ENCODE results near the gene NFATC2. TPM values are rescaled to one million over a fixed set of nuclear protein-coding genes. Genes with fewer than 3 reads are reported as not detected.
A peak's percentile ranks its signal among the peaks of the same experiment; 100 is the strongest.

NFATC2 gene
- total RNA-seq, 1 donor from 2014 or later, result 3.9 TPM

DNA sequence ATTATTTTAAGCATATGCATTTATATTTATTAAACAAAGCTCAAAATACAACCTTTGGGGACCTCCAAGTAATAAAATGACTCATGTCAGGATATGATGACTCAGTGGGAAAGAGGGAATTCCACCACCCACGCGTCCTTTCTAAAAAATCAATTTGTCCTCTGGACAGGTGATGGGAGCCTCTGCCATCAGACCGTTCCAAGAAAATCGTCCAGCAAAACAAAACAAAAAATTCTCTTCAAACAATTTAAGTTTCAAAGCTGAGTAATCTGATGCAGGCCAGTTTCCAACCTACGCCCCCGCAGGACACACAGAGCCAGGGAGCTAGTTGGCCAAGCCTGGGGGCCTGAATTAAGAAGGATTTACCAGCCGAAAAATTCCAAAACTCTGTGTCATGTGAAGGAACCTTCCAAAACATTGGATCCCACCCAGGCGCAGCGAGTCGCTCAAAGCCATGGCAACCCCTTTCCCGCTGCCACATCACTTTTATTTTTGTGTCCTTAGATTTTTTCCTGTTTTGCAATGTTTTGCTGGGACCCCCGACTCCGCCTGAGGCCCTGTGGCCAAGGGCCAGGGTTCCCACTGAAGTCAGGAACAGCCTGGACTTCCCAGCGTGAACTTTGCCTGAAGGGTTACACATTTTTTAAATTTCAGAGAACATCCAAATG, 95.3 kb downstream of the NFATC2 start:
- FAIRE-seq, result peak; percentile 13
- peak overlapping the region; percentile 99 for H3K27ac Mint-ChIP-seq (ENCODE audit: unreplicated experiment)
- no peak overlapping the region for H2AFZ ChIP-seq (ENCODE audit: low read depth, low read length)

DNA sequence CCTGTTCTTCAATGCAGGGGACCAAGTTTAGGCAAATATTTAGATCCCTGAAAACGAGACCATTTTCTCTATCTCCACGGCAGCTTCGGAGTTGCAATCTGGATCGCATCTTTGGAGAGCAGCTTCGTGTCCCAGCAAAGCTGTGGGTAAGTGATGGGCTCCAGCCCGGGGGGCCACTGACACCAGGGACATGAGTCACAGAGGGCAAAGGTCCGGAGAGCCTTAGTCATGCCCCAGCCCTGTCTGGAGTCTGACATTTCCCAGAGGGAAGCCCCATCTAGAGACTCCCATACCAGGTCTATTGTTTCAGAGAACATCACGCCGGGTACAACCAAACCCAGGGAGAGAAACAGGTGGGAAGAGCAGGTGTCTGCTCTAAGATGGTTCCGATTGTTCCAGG, 95.9 kb downstream of the NFATC2 start:
- Mint-ChIP-seq H3K36me3 (ENCODE audit: low read depth, unreplicated experiment) (peaks cover 2% of the 10 kb centered on the region), H3K4me3 (ENCODE audit: unreplicated experiment) (no peak overlapping the region), H3K9me3 (ENCODE audit: unreplicated experiment) (no peaks in the 10 kb centered on the region), H3K27ac (ENCODE audit: unreplicated experiment) (peak overlapping the region; percentile 99), H3K27me3 (ENCODE audit: low read depth, unreplicated experiment) (no peaks in the 10 kb centered on the region), H3K4me1 (ENCODE audit: low read depth, unreplicated experiment) (peaks cover 39% of the 10 kb centered on the region)
- Histone ChIP-seq H3K4me2 (ENCODE audit: low read length) (peak overlapping the region; percentile 77), H3K9me3 (ENCODE audit: insufficient read depth, low read depth, low read length) (no peaks in the 10 kb centered on the region), H3K4me1 (ENCODE audit: insufficient read depth, low read length) (peaks cover 28% of the 10 kb centered on the region), H2AFZ (ENCODE audit: low read depth, low read length) (no peak overlapping the region), H3K27ac (ENCODE audit: low read depth, low read length) (peak overlapping the region; percentile 94), H3K27me3 (ENCODE audit: insufficient read depth, low read length) (no peaks in the 10 kb centered on the region), H3K79me2 (ENCODE audit: insufficient read depth, low read length) (no peaks in the 10 kb centered on the region), H4K20me1 (ENCODE audit: insufficient read depth, low read length) (no peaks in the 10 kb centered on the region), H3K9ac (ENCODE audit: low read length) (peak overlapping the region; percentile 84), H3K4me3 (ENCODE audit: insufficient read depth, low read depth, low read length) (peak overlapping the region; percentile 38), H3K36me3 (ENCODE audit: insufficient read depth, low read length) (peaks cover 2% of the 10 kb centered on the region)
- peak; percentile 75 for DNase-seq (ENCODE audit: low read depth)
- no peak for TF ChIP-seq EZH2 (IDR thresholded peaks at IDR 0.05; ENCODE audit: insufficient read depth, low read length)
- TF ChIP-seq, protein P1, sequence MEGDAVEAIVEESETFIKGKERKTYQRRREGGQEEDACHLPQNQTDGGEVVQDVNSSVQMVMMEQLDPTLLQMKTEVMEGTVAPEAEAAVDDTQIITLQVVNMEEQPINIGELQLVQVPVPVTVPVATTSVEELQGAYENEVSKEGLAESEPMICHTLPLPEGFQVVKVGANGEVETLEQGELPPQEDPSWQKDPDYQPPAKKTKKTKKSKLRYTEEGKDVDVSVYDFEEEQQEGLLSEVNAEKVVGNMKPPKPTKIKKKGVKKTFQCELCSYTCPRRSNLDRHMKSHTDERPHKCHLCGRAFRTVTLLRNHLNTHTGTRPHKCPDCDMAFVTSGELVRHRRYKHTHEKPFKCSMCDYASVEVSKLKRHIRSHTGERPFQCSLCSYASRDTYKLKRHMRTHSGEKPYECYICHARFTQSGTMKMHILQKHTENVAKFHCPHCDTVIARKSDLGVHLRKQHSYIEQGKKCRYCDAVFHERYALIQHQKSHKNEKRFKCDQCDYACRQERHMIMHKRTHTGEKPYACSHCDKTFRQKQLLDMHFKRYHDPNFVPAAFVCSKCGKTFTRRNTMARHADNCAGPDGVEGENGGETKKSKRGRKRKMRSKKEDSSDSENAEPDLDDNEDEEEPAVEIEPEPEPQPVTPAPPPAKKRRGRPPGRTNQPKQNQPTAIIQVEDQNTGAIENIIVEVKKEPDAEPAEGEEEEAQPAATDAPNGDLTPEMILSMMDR (IDR thresholded peaks at IDR 0.05; ENCODE audit: insufficient read depth, low read depth, low read length), result no peak
- no peak for FAIRE-seq

More for the DNA sequence above, 95.3 kb downstream of the NFATC2 start:
- Histone ChIP-seq H3K79me2 (ENCODE audit: insufficient read depth, low read length) (no peaks in the 10 kb centered on the region), H4K20me1 (ENCODE audit: insufficient read depth, low read length) (no peaks in the 10 kb centered on the region), H3K4me2 (ENCODE audit: low read length) (peak overlapping the region; percentile 77), H3K9me3 (ENCODE audit: insufficient read depth, low read depth, low read length) (no peaks in the 10 kb centered on the region), H3K4me1 (ENCODE audit: insufficient read depth, low read length) (peaks cover 28% of the 10 kb centered on the region), H3K36me3 (ENCODE audit: insufficient read depth, low read length) (peaks cover 2% of the 10 kb centered on the region), H3K27ac (ENCODE audit: low read depth, low read length) (peak overlapping the region; percentile 94), H3K27me3 (ENCODE audit: insufficient read depth, low read length) (no peaks in the 10 kb centered on the region), H3K4me3 (ENCODE audit: insufficient read depth, low read depth, low read length) (peak overlapping the region; percentile 24), H3K9ac (ENCODE audit: low read length) (peak overlapping the region; percentile 84)
- H3K4me1 Mint-ChIP-seq (ENCODE audit: low read depth, unreplicated experiment), result peaks cover 40% of the 10 kb centered on the region
- H3K27me3 Mint-ChIP-seq (ENCODE audit: low read depth, unreplicated experiment), result no peaks in the 10 kb centered on the region
- H3K4me3 Mint-ChIP-seq (ENCODE audit: unreplicated experiment), result peak overlapping the region; percentile 17
- peaks cover 5% of the 10 kb centered on the region for H3K36me3 Mint-ChIP-seq (ENCODE audit: low read depth, unreplicated experiment)
- peaks cover 2% of the 10 kb centered on the region for H3K9me3 Mint-ChIP-seq (ENCODE audit: unreplicated experiment)
- no peak for TF ChIP-seq EZH2 (IDR thresholded peaks at IDR 0.05; ENCODE audit: insufficient read depth, low read length)
- TF ChIP-seq, protein P1 (IDR thresholded peaks at IDR 0.05; ENCODE audit: insufficient read depth, low read depth, low read length), result no peak
- DNase-seq (ENCODE audit: low read depth), result peak; percentile 98

- Histone ChIP-seq H3K4me1 (ENCODE audit: insufficient read depth, low read length) (peaks cover 28% of the 10 kb centered on the region), H3K79me2 (ENCODE audit: insufficient read depth, low read length) (no peaks in the 10 kb centered on the region), H3K36me3 (ENCODE audit: insufficient read depth, low read length) (peaks cover 2% of the 10 kb centered on the region), H3K27ac (ENCODE audit: low read depth, low read length) (peak overlapping the region; percentile 94), H2AFZ (ENCODE audit: low read depth, low read length) (no peak overlapping the region), H3K4me2 (ENCODE audit: low read length) (peak overlapping the region; percentile 77), H3K27me3 (ENCODE audit: insufficient read depth, low read length) (no peaks in the 10 kb centered on the region), H3K9me3 (ENCODE audit: insufficient read depth, low read depth, low read length) (no peaks in the 10 kb centered on the region), H3K9ac (ENCODE audit: low read length) (peak overlapping the region; percentile 84), H4K20me1 (ENCODE audit: insufficient read depth, low read length) (no peaks in the 10 kb centered on the region), H3K4me3 (ENCODE audit: insufficient read depth, low read depth, low read length) (peak overlapping the region; percentile 38)
- H3K4me1 Mint-ChIP-seq (ENCODE audit: low read depth, unreplicated experiment), result peaks cover 39% of the 10 kb centered on the region
- FAIRE-seq (no peak), DNase-seq (ENCODE audit: low read depth) (no peak)
- H3K4me3 Mint-ChIP-seq (ENCODE audit: unreplicated experiment), result peak overlapping the region; percentile 58
- peaks cover 2% of the 10 kb centered on the region for H3K36me3 Mint-ChIP-seq (ENCODE audit: low read depth, unreplicated experiment)
- H3K27ac Mint-ChIP-seq (ENCODE audit: unreplicated experiment), result peak overlapping the region; percentile 99
- no peak for TF ChIP-seq EZH2 (IDR thresholded peaks at IDR 0.05; ENCODE audit: insufficient read depth, low read length)
- TF ChIP-seq, protein P1 (IDR thresholded peaks at IDR 0.05; ENCODE audit: insufficient read depth, low read depth, low read length), result no peak
- H3K27me3 Mint-ChIP-seq (ENCODE audit: low read depth, unreplicated experiment), result no peaks in the 10 kb centered on the region
- no peaks in the 10 kb centered on the region for H3K9me3 Mint-ChIP-seq (ENCODE audit: unreplicated experiment)
Measured at GRCh38 chr20:51446230-51446629, 96.3 kb downstream of the NFATC2 start.

Data from astrocyte (in vitro differentiated cells and primary cell).